Activated CD8-positive, alpha-beta memory T cell treated with anti-CD3 and anti-CD28 coated beads for 24 hours (primary cell): ENCODE data around the gene MOCS1.

ENCODE experiments used
- DNase-seq: peaks from one replicate; pipeline ENCODE4 v3.0.0-alpha.2; 2020

The MOCS1 gene

DNA sequence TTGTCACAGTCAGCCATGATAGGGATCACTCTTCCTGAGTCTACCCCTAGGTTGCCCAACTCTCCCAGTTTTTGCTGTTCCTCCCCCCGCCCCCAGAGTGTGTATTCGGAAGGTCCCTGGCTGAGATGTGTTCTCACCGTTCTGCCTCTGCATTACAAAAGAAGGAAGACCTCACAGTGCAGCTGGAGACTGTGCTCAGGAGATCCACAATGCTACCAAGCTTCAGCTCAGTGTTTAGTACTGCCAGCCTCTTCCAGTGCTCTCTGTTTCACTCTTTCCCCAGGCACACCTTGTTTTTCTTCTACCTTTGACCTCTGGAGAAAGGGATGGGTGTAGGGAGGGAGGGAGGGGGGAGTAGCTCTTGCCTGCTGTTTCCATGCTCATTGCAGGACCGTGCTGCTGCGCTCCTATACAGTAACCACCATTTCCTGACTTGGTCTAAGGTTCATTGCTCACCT, 13.4 kb upstream of the MOCS1 start:
- DNase-seq, result no peak

DNA sequence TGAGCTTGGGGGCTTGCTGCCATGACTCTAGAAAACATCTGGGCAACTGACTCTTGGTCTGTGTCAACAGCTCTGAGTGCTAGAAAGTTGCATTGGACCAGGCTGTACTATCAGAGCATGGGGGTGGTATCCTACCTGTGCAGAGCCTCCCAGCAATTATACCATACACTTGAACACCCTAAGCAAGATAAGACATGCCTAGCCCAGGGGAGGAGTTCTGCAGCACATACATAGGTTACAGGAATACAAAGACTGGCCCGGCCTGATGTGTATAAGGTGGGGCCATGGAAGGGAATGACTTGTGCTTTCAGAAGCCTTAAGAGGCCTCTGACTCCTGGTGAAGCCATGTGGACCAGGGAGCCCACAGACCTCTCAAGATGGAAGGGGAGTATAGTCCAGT, 11.4 kb upstream of the MOCS1 start:
- no peak for DNase-seq

DNA sequence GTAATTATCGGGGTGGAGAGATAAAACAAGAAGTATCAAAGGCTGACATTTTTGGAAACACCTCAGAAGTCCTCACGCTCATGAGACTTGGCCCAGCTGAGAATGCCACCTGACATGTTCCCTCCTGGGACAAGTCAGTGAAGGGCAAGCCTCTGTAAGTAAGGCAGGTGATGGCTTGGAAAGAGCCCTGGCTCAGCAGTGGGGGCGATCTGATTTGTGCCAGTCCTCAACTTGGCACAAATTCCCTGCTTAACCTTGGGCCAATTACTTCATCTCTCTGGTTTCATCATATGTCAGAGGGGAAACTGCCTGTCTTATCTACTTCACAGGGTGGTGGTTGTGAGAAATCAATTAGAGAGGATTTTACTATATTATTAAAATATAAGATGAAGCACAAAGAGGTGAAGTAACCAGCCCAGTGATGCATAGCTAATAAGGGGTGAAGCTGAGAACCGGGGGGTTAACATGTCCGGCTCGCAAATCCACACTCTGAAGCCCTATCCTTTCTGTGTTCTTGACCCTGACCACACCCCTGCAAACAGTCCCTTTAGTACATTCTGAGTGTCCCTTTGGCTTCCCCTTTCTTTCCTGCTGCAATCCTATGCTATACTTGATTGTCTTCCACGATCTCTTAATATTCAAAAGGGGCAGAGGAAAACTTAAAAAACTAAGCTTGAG, 8.8 kb upstream of the MOCS1 start:
- DNase-seq, result no peak

DNA sequence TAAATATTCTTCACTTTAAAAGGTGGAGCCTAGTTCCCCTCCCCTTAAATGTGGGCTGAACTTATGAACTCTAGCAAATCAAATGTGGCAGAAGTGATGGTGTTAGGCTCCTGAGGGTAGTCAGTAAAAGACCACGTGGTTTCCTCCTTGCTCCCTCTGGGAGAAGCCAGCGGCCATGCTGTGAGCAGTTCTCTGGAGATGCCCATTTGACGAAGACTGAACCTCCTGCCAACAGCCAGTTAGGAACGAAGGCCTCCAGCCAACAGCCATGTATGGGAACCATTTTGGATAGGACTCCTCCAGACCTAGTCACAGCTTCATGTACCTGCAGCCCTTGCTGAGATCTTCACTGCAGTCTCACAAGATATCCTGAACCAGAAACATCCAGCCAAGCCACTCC, 7.6 kb upstream of the MOCS1 start:
- DNase-seq, result no peak

DNA sequence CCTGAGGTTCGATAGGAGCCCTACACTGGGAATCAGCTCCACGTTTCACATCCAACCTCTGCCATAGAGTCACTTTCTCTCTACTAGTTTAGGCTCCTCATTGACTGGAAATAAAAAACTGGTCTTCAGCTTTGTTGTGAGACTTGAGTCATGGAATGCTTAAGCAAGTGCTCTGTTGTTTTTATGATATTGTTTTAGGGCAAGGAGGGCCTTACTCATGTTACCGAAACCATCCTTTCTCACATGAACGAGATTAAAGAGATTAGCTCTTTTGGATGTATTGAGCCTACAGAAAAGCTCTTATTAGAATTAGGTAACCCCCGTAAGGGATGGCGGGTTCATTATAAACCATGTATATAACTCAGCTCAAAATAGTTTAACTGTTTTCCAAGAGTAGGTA, 6.9 kb upstream of the MOCS1 start:
- DNase-seq, result no peak

DNA sequence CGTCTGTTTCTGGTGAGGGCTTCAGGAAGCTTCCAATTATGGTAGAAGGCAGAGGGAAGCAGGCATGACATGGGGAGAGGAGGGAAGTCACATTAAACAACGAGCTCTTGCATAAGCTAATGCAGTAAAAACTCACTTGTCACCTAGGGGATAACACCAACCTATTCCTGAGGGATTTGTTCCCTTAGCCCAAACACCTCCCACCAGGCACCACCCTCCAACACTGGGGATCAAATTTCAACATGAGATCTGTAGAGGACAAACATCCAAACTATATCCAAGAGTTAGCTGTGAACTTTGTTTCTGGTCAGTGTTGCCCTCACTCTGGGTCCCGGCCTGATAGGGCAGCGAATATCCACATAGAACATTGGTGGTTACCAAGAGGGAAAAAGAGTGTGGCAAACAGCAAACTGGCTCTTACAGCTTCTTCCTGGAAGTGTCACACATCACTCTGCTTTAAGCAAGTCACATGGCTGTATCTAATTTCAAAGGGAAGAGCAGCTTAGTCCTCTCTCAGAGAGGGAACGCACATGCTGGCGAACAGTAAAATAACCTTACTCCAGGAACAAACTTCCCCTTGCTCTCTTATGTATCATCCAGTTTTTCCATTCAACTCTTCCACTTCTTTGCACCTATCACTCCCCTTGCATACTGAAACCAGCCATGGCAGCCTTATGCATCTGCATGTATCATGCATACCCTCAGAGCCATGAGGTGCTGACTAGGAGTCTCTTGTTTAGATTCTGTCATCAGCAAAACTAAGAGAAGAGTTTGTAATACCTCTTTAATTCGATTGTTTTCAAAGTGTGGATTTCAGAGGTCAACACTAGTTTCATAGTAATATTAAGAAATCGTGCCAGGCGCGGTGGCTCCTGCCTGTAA, 4.8 kb upstream of the MOCS1 start:
- no peak for DNase-seq

DNA sequence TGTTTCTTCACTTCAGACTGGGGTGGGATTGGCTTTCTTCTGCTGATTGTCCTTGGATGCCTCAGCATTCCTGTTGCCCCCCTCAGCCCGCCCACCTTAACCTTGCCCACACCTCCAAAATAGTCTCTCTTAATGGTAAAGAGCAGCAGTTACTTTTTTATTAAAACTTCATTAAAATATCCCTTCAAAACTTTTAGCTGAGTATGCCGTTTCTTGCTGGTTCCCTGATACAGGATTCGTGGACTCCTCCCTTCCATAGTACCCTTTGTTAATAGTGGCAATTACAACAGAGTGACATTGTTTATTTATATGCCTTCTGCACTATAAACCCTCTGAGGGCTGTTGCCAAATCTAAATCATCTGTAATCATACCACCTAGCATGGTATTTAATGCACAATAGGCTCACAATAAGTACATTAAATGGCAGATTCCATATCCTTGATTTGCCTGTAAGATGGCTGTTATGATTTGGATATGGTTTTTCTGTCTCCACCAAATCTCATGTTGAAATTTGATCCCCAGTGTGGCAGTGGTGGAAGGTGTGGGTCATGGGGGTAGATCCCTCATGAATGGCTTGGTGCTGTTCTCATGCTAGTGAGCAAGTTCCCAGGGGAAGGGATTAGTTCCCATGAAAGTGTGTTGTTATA, 3.5 kb upstream of the MOCS1 start:
- no peak for DNase-seq

DNA sequence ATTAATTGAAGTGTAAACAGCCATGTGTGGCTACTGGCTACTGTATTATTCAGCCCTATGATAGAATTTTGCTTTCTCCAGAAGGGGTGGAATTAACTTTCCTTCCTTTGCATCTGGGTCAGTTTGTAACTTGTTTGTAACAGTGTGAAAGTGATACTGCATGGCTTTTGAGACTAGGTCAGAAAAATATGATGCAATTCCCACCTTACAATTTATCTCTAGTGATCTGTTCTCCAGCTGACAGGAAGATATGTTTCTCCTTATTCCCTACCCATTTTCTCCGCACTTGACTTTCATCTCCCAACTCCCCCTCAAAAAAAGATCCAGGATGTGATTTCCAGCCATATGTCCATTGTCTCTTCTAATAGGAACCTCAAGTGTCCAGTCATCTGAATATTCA, 2.6 kb upstream of the MOCS1 start:
- DNase-seq, result no peak

DNA sequence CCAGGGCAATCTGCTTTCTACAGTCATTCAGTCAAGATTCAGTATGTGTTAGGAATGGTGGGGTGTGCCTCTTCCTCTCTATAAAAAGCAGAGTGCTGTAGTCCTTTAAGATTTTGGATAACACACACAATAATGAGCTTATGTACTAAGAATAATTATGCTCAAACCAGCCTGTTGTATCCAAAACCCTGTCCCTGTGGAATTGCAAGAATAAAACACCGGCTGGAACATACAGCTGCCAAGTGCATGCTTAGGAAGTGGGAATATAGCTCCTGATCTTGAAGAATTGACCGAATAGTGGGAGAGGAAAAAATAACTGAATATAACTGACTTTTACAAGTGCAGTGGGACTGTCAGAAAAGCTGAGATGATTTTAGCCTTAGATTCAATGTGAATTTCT, 979 bp upstream of the MOCS1 start:
- DNase-seq, result no peak

DNA sequence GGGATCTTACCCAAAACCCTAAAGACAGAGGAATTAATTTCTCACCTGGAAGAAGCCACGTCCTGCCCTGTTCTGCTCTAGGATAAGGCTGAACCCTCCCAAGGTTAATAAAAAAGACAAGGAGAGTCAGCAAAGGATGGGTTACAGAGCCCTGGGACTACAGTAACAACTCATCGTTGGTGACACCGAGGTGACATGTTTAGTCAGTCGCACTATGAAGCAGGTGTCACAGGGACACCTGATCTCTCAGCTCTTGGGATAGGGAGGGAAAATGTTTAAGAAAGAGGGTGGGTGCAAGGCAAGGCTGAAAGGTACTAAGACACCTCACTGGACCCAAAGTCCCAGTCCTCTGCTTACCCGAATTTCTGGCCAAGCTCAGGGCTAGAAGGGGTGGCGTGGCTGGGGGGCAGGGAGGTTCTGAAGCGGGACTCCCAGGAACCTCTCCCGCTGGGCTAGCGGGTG, 562 bp downstream of the MOCS1 start:
- no peak for DNase-seq

DNA sequence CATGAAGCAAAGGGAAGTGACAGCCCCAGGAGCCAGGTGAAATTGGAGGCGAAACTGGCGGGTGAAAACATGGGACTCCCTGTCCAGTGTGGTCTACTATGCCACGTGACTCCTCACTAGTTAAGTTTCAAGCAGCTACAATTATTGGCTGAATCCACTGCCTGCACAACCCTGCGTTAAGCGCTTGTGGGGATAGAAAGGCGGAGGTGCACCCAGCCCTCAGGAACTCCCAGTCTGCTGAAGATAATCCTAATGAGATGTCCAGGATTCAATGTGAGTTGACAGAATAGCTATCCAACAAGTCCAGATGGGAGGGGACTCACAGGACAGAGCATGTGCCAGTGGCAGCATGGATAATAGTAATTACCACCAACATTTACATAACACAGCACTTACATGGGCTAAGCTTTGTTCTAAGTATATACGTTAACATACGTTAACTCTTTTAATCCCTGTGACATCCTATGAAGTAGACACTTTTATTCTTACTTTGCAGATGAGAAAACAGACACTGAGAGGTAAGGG, 1.8 kb downstream of the MOCS1 start:
- no peak for DNase-seq

DNA sequence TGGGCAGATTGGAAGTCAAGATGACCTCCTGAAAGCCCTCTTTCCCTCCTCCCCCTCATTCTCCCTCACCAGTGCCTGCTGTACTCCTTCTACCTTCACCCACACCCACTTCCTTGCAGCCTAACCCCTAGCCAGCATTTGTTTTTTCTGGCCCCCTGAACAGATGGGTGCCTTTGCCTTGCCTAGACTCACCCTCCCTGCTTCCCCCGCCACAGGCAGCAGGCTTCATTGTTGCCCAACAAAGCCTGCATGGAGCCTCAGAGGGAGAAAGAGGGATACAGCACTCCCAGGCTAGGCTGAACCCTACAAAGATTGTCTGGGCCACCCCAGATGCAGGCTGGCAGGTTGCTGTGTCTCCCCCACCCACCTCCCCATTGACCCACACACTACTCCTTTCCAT, 2.7 kb downstream of the MOCS1 start:
- no peak for DNase-seq

DNA sequence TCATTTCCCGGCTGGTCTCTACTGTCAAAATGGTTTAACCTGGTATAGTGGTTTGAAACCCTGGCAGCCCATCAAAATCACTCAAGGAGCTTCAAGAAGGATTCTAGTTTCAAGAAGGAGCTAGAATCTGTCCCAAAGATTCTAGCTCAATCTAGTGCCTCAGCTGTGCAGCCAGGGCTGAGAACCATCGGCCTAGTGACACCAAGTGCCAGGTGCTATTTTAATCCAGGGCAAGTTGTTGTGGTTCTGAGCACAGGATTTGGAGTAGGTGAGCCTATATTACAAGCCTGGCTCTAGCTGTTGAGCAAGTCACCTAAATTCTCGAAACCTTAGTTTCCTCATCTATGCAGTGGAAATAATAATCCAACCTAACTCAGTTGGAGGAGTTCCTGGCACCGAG, 3.7 kb downstream of the MOCS1 start:
- no peak for DNase-seq

DNA sequence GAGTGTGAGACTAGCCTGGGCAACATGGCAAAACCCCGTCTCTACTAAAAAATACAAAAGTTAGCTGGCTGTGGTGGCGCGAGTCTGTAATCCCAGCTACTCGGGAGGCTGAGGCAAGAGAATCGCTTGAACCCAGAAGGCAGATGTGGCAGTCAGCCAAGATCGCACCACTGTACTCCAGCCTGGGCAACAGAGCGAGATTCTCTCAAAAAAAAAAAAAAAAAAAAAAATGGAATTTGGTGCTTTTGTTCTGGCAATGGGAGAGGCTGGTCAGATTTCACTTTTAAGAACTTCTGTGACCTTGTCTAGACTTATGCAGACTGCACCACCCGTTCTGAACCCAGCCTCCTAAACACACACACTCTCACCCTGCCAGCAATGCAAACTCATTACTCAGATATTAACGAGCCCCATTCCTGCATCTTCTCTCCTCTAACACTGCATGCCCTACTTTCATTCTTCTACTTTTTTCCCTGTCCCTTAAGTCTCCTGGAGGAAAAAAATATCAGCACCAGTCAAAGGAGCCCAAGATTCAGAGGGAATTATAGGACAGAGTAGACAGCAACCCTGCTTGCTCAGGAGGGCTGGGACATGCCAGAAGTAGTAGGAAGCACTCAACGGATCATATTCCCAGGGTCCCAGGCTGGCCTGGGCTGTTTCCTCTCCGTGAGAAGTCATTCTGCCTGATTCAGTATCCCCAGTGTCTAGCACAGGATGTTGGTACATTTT, 4.4 kb downstream of the MOCS1 start:
- DNase-seq, result no peak

DNA sequence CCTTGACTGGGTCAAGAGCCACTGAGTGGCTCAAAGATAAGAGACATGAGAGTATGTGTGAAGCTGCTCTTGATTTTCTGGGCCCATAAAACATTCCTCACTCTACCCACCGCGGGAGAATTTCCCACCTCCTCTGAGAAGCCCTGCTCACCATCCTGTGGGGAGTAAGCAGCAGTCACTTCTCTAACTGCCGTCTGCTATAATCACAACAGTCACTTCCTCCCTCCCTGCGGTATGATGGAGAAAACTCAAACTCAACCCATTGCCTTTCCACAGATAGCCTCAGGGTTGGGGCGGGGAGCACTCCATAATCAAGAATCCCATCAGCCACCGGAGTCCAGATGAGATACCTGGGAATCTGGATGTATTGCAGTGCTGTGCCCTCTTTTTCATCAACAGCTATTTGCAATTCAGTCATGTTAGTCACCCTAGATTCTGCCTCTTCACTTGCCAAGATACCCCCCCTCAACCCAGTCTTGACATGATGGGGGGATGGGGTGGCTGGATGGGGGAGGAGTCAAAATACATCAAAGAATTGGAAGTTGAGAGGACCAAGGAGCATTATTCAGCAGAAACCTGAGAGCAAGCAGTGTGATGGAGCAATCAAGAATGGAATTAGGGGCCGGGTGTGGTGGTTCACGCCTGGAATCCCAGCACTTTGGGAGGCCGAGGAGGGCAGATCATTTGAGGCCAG, 5.1 kb downstream of the MOCS1 start:
- no peak for DNase-seq

DNA sequence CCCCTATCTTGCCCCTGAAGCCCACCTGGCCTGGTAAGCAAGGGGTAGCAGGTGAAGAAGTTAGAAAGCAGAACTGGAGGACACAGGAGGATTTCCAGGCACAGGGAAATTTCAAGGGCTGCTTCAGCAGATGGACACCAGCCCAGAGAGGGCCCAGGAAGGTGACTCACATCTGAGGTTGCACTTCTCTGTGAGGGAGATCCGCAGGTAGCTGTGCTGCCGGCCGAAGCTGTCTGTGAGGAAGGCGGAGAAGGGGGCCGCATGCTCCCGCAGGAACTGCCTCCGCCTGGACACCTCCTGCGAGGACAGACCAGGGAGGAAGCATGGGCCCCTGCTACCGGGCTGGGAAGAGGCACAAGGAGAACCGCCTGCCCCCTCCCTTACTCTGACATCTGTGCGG, 7.1 kb downstream of the MOCS1 start:
- no peak for DNase-seq

DNA sequence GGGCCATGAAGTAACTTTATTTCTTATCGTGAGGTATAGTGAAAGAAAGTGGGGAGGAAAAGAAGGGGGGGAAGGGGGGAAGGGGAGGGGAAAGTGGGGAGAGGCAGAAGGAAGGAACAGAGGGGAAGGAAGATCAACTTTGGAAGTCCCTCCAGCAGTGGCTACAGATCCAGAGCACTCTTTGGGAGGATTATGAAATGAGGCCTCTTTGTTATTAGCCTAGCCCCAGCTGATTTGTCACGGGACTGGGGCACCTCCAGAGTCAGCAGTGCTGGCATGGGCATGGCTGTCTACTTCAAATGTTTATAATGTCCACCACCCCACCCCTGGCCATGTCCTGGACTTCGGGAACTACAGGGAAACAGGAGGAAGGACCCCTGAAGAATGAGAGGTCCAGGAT, 7.6 kb downstream of the MOCS1 start:
- no peak for DNase-seq

DNA sequence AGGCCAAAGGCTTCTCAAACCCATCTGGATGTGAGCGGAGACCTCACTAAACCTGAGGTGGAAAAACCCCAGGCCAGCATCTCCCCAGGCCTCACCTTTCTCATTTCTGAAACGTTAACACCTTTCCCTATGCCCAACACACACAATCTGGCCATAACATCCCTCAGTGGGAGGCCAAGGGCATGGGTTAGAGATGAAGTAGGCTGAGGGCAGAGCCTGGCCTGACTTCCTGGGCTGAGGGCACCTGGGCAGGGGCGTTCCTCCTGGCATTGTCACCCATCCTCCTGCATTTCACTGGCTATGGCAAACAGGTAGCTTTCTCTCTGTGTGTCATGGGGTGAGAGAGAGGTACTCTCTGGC, 8.4 kb downstream of the MOCS1 start:
- DNase-seq, result no peak

DNA sequence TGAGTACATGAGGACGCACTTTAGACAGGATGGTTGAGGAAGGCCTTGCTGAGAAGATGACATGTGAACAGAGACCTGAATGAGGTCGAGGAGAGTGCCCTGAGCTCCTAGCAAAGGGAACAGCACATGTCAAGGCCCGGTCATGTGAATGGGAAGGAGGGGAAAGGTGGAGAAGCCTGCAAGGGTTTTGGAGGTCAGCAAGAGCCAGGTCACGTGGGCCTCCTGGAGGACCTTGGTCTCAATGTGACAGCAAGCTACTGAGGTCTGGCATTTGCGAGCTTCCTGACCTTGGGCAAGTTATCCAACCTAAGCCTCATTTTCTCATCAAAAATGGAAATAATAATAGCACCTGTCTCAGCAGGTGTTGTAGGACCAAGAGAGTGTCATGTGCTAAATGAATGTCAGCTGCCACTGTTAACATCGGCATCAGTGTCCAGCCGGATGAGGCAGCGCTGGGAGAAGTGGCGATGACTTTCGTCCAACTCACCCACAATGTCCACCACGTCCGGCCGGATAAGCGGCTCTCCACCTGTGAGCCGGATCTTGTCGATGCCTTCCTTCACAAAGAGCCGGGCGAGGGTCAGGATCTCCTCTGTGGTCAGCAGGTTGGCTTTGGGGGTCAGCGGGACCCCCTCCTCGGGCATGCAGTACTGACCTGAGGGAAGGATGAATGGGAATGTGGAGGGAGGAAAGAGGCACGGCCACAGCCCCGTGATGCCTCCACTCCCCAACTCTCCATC, 8.9 kb downstream of the MOCS1 start:
- no peak for DNase-seq

DNA sequence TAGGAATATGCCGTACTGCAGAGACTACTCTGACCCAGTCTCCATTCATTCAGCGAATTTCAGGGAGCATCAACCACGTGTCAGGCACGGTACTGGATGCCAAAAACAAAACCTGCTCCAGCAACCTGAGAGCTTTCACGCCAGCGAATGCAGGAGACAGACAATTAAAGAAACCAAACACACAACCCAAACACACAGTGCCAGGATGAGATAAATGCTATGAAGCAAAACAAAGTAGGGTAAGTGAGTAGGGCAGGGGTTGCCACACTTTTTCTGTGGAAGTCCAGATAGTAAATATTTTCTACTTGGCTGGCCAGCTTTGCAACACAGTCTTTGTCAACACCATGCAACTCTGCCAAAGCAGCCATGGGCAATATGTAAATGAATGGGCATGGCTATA, 10.0 kb downstream of the MOCS1 start:
- no peak for DNase-seq

DNA sequence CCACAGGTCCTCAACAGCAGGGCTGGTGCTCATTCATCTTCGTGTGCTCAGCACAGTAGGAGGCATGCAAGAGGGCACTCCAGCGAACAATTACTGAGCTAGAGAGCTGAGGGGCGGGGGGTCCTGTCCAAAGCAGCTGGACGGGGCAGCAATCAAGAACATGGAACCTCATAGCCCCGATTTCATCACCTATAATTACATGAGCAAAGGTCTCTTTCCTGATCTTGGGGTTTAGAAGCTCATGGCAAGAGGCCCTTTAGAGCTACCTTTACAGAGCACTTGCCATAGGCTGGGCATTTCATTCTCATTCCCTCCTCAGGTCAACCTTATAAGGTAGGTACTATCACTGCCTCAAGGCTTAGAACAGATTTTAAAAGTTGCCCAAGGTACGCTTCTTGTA, 10.4 kb downstream of the MOCS1 start:
- DNase-seq, result no peak

DNA sequence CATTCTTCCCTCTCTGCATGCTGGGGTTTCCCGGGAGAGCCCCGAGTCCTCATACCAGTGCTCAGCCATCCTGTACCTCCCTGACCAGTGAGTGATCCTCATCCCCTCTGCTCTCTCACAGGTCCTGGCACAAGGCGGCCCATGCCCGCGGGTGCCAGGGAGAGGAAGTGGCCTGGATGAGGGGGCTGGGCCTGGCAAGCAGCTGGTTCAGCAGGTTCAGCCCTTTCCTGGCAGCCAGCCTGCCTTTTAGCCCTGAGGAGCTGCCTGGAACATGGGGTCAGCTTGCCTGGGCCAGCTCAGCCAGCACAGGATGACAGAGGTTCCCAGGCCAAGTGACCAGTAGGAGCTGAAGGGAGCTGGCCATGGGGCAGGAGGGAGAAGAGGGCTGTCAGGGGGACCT, 10.9 kb downstream of the MOCS1 start:
- DNase-seq, result no peak
